HepG2 (cell line): ENCODE data around the gene UPF3A. TPM values are rescaled to one million over a fixed set of nuclear protein-coding genes. Genes with fewer than 3 reads are reported as not detected.

Source experiments
- ARID5B ChIP-seq: IDR thresholded peaks from 2 replicates; pipeline ENCODE4 v1.4.0; 2020; ENCODE audit warnings: mild to moderate bottlenecking, missing genetic modification reagents
- ASH2L ChIP-seq: fragments of 300-600, 200-600 bp; sonication (generic); IDR thresholded peaks from 2 replicates; pipeline ENCODE4 v1.7.0; 2017; ENCODE audit warnings: low read depth, mild to moderate bottlenecking, moderate library complexity, mixed read lengths, low read length; ENCODE audit not compliant: insufficient read length
- ELF1 ChIP-seq: sonication (generic); formaldehyde crosslinking; IDR thresholded peaks from 2 replicates; pipeline ENCODE4 v1.4.0; 2020; ENCODE audit warnings: missing genetic modification reagents
- GABPB1 ChIP-seq: IDR thresholded peaks from 2 replicates; pipeline ENCODE4 v1.6.1; 2016; ENCODE audit warnings: mild to moderate bottlenecking, missing genetic modification reagents, moderate library complexity, missing compliant biosample characterization
- KDM2A ChIP-seq: sonication (generic); formaldehyde crosslinking; IDR thresholded peaks from 2 replicates; pipeline ENCODE4 v1.4.0; 2020; ENCODE audit warnings: low read depth, missing genetic modification reagents, borderline replicate concordance
- MAF1 ChIP-seq: sonication (generic); formaldehyde crosslinking; IDR thresholded peaks from 2 replicates; pipeline ENCODE4 v1.5.0; 2020; ENCODE audit warnings: missing genetic modification reagents, borderline replicate concordance
- MED8 ChIP-seq: sonication (generic); formaldehyde crosslinking; IDR thresholded peaks from 2 replicates; pipeline ENCODE4 v1.8.1; 2023; ENCODE audit warnings: mild to moderate bottlenecking, missing genetic modification reagents; ENCODE audit not compliant: insufficient replicate concordance
- MXD1 ChIP-seq: sonication (generic); formaldehyde crosslinking; IDR thresholded peaks from 2 replicates; pipeline ENCODE4 v1.4.0; 2020; ENCODE audit warnings: mild to moderate bottlenecking, missing genetic modification reagents
- MYPOP ChIP-seq: sonication (generic); formaldehyde crosslinking; IDR thresholded peaks from 2 replicates; pipeline ENCODE4 v1.8.1; 2023; ENCODE audit warnings: mild to moderate bottlenecking, moderate library complexity, missing genetic modification reagents
- NR2C2 ChIP-seq: sonication (generic); formaldehyde crosslinking; IDR thresholded peaks from 2 replicates; pipeline ENCODE4 v1.4.0; 2020; ENCODE audit warnings: missing genetic modification reagents, mild to moderate bottlenecking, moderate library complexity, borderline replicate concordance
- RFXAP ChIP-seq: sonication (generic); formaldehyde crosslinking; IDR thresholded peaks from 2 replicates; pipeline ENCODE4 v1.4.0; 2020; ENCODE audit warnings: missing genetic modification reagents, borderline replicate concordance
- RNF219 ChIP-seq: sonication (generic); formaldehyde crosslinking; IDR thresholded peaks from 2 replicates; pipeline ENCODE4 v1.5.0; 2020; ENCODE audit warnings: mild to moderate bottlenecking, missing genetic modification reagents
- ZFYVE20 ChIP-seq: sonication (generic); formaldehyde crosslinking; IDR thresholded peaks from 2 replicates; pipeline ENCODE4 v1.8.0; 2023; ENCODE audit warnings: low read depth, mild to moderate bottlenecking, moderate library complexity, missing genetic modification reagents, borderline replicate concordance
- ZNF224 ChIP-seq: sonication (generic); formaldehyde crosslinking; IDR thresholded peaks from 2 replicates; pipeline ENCODE4 v1.5.0; 2020; ENCODE audit warnings: mild to moderate bottlenecking, missing genetic modification reagents
- ZNF235 ChIP-seq: sonication (generic); formaldehyde crosslinking; IDR thresholded peaks from 2 replicates; pipeline ENCODE4 v1.8.1; 2023; ENCODE audit warnings: mild to moderate bottlenecking, missing genetic modification reagents, borderline replicate concordance
- ZNF383 ChIP-seq: sonication (generic); formaldehyde crosslinking; IDR thresholded peaks from 2 replicates; pipeline ENCODE4 v1.4.0; 2020; ENCODE audit warnings: missing genetic modification reagents, mild to moderate bottlenecking, borderline replicate concordance
- ZNF547 ChIP-seq: sonication (generic); formaldehyde crosslinking; IDR thresholded peaks from 2 replicates; pipeline ENCODE4 v1.5.1; 2020; ENCODE audit warnings: mild to moderate bottlenecking, missing genetic modification reagents
- ZNF562 ChIP-seq: sonication (generic); formaldehyde crosslinking; IDR thresholded peaks from 2 replicates; pipeline ENCODE4 v1.8.0; 2022; ENCODE audit warnings: missing genetic modification reagents, borderline replicate concordance
- ZNF670 ChIP-seq: sonication (generic); formaldehyde crosslinking; IDR thresholded peaks from 2 replicates; pipeline ENCODE4 v1.8.0; 2022; ENCODE audit warnings: mild to moderate bottlenecking, missing genetic modification reagents, borderline replicate concordance
- ZSCAN21 ChIP-seq: sonication (generic); formaldehyde crosslinking; IDR thresholded peaks from 2 replicates; pipeline ENCODE4 v1.8.0; 2022; ENCODE audit warnings: mild to moderate bottlenecking, missing genetic modification reagents, moderate library complexity, borderline replicate concordance
- polyA plus RNA-seq, 8 experiments: library from polyadenylated mRNA; depleted of rRNA in 3 of 8; stranded (reverse) in 7 of 8; unstranded in 1 of 8; fragments of >200 nt; fragmentation: Illumina TruSeq in 4 of 8; extraction: Trizol in 4 of 8; gene quantifications; 2 replicates each; pipeline versions ENCODE4 v1.2.1 to v1.2.3, GENCODE V29; 2011 to 2016; ENCODE audit warnings: low read depth in 4 of 8, missing spikeins in 1 of 8, mixed read lengths in 1 of 8; ENCODE audit not compliant: insufficient read depth in 1 of 8
- total RNA-seq, 5 experiments: library from RNA; depleted of rRNA; stranded (reverse); fragments of >200 nt; fragmentation: Illumina TruSeq; extraction: Trizol; gene quantifications; 2 replicates each; pipeline ENCODE4 v1.2.3, GENCODE V29; 2016; ENCODE audit warnings: low read depth in 1 of 5

Gene UPF3A
- total and polyA plus RNA-seq, 2 of the 13 experiments (the other 11 are each of a cell fraction or from before 2014, with no cell fraction given), result 60.2 to 63.8 TPM

- 0 out of 2 replicates have a peak, but pooled peaks have one; percentile 63 for TF ChIP-seq ZNF670 (CRISPR knock-in tag)
- TF ChIP-seq MED8 (CRISPR knock-in tag), result peak; percentile 62
- no peak for TF ChIP-seq ZNF224
- TF ChIP-seq NR2C2 (CRISPR knock-in tag), result peak; percentile 43; the same call in 1 of the 2 replicates
- peak; percentile 91 for TF ChIP-seq GABPB1 (CRISPR knock-in tag)
- TF ChIP-seq ASH2L, result peak; percentile 94
- TF ChIP-seq ARID5B (CRISPR knock-in tag), result peak; percentile 47; the same call in 1 of the 2 replicates
- peak; percentile 87 for TF ChIP-seq ZFYVE20
- TF ChIP-seq MAF1, result 0 out of 2 replicates have a peak, but pooled peaks have one; percentile 55
- no peak for TF ChIP-seq RNF219 (CRISPR knock-in tag)
- peak; percentile 34; the same call in 1 of the 2 replicates for TF ChIP-seq ELF1 (CRISPR knock-in tag)
- TF ChIP-seq ZSCAN21 (CRISPR knock-in tag), result peak; percentile 98
- peak; percentile 32; the same call in 1 of the 2 replicates for TF ChIP-seq RFXAP
- TF ChIP-seq KDM2A (CRISPR knock-in tag), result peak; percentile 68
- TF ChIP-seq ZNF383, result no peak
- peak; percentile 66; the same call in 1 of the 2 replicates for TF ChIP-seq ZNF235
- TF ChIP-seq MXD1 (CRISPR knock-in tag), result peak; percentile 88
- peak; percentile 81; the same call in 1 of the 2 replicates for TF ChIP-seq MYPOP (CRISPR knock-in tag)
- TF ChIP-seq ZNF547 (CRISPR knock-in tag), result peak; percentile 25; the same call in 1 of the 2 replicates
- peak; percentile 80; the same call in 1 of the 2 replicates for TF ChIP-seq ZNF562 (CRISPR knock-in tag)
Observed at GRCh38 chr13:114314074-114314912, 32.9 kb downstream of the UPF3A start, which contains the start of gene CHAMP1 (continued).
